Small intestine (tissue), 7 donors: ENCODE results near the gene BUD13. TPM values are rescaled to one million over a fixed set of nuclear protein-coding genes. Genes with fewer than 3 reads are reported as not detected.
A peak's percentile ranks its signal among the peaks of the same experiment; 100 is the strongest.

ENCODE experiments used
- DNase-seq, 2 donors: peaks; one replicate each; pipeline versions ENCODE4 v3.0.0 to v3.0.0-alpha.2; 2013
- FAIRE-seq: peaks from 2 replicates; lab custom pipeline; 2012; peaks lifted over from hg19 to GRCh38; lab: Jason Lieb, UNC
- H3K27ac ChIP-seq, 3 donors: one replicate each; pipeline ENCODE4 v1.5.1; 2013; ENCODE audit warnings: low read length in 2 of 3, mild to moderate bottlenecking in 2 of 3, control low read depth in 1 of 3, inconsistent platforms in 1 of 3, low read depth in 1 of 3, moderate library complexity in 1 of 3
- H3K27me3 ChIP-seq, 3 donors: one replicate each; pipeline ENCODE4 v1.6.1; 2013; ENCODE audit warnings: low read length in 3 of 3, inconsistent platforms in 1 of 3; ENCODE audit not compliant: control insufficient read depth in 3 of 3, insufficient read depth in 3 of 3
- H3K36me3 ChIP-seq, 3 donors: one replicate each; pipeline ENCODE4 v1.6.1; 2013; ENCODE audit warnings: low read length in 3 of 3, inconsistent platforms in 1 of 3, low read depth in 1 of 3, mild to moderate bottlenecking in 1 of 3, moderate library complexity in 1 of 3; ENCODE audit not compliant: control insufficient read depth in 3 of 3, insufficient read depth in 2 of 3
- H3K4me1 ChIP-seq, 3 donors: one replicate each; pipeline ENCODE4 v1.6.1; 2013; ENCODE audit warnings: low read length in 2 of 3, inconsistent platforms in 1 of 3, low read depth in 1 of 3, mild to moderate bottlenecking in 1 of 3, moderate library complexity in 1 of 3; ENCODE audit not compliant: control insufficient read depth in 3 of 3, insufficient read depth in 2 of 3
- H3K4me3 ChIP-seq, 3 donors: one replicate each; pipeline ENCODE4 v1.5.1; 2013; ENCODE audit warnings: low read length in 3 of 3, control low read depth in 1 of 3, inconsistent platforms in 1 of 3, low read depth in 1 of 3, mild to moderate bottlenecking in 1 of 3, moderate library complexity in 1 of 3
- H3K9me3 ChIP-seq, 2 donors: one replicate each; pipeline ENCODE4 v1.6.1; 2013; ENCODE audit warnings: low read depth in 1 of 2, low read length in 1 of 2; ENCODE audit not compliant: control insufficient read depth in 2 of 2, insufficient read depth in 1 of 2
- WGBS, 3 donors: extraction: QIAGEN DNeasy Blood & Tissue Kit; methylation state at CpG; one replicate each; pipeline ENCODE4 v1.1.7; 2013; 5-methylcytosine and 5-hydroxymethylcytosine counted together
- polyA plus RNA-seq, 4 donors: library from polyadenylated mRNA; stranded (reverse) in 3 of 4; unstranded in 1 of 4; fragments of 200-250 nt in 3 of 4; fragments of 120-200 nt in 1 of 4; gene quantifications; one replicate each; pipeline versions ENCODE4 v1.2.1 to v1.2.3, GENCODE V29; 2013
- donor health status: healthy with polysubstance abuse.
- donor health status: control.
- donor health status: control.
- donor health status: Bipolar disorder and iron deficiency.
- donor health status: healthy.

Gene BUD13
- polyA plus RNA-seq, 4 donors: 13.6 to 29.1 (median 20.0) TPM

DNA sequence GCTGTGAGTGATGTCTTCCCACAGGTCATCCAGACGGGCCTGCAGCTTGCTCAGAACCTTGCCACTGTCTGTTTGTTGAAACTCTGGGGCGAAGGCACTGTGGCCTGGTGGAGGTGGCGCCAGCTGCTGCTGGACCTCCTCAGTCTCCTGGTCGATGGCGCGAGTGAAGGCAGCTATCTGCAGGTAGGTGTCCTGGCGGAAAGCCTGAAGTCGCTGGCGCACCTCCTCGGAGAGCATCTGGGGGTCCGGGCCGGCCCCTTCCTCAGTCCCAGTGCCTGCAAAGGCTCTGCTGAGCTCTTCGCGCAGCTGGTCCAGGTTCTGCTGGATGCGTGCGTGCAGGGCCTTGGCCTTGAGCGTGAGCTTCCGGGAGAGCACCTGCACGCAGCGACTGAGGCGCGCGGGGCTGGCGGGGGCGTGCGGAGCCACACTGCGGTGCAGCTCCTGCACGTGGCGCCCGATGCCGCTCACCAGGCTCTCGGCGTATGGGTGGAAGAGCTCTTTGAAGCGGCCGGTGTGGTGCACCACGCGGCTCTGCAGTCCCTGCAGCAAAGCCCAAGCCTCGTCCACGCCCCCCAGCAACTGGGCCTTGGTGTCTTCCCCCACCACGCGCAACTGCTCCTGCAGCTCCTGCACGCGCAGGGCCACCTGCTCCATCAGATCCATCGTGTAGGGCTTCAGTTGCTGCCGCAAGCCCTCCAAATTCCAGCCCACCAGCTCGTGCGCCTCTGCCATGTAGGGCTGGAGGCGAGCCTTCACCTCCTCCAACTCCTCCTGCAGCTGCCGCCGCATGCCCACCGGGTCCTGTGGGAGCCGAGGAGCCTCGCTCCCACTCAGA is 17.6 kb upstream of the BUD13 start:
- FAIRE-seq (no peak), DNase-seq (no peak)
- no peak overlapping the region for H3K4me3 ChIP-seq
- no peak overlapping the region for H3K27ac ChIP-seq
- no peaks in the 10 kb centered on the region for H3K9me3 ChIP-seq
- H3K36me3 ChIP-seq: peaks cover 1 to 8% (median 7%) of the 10 kb centered on the region in 3 donors
- 87 to 93% (median 87%) methylated on average over 45 to 53 of the region's 53 CpGs for WGBS, 3 donors
- no peaks in the 10 kb centered on the region for H3K27me3 ChIP-seq
- H3K4me1 ChIP-seq: peaks cover 6 to 45% (median 8%) of the 10 kb centered on the region in 3 donors

DNA sequence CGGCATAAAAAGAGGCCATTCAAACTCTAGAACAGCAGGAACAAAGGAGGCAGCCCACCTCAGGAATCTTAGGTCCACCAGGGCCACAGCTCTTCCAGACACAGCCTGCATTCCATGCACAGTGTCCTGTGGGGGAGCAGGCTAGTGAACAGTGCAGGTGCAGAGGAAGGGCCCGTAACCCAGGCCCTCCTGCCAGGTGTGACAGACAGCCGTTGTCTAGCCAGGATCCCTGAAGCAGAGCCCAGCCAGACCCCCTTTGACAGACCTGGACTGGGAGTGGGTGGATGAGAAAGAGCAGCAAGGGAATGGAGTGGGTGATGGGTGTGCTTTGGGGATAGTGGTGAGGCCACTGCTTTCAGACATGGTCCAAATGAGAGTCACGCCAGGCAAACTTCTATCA is 16.2 kb upstream of the BUD13 start:
- WGBS, 3 donors: 80 to 88% (median 82%) methylated on average over 4 of the region's 4 CpGs
- DNase-seq: no peak
- Histone ChIP-seq H3K9me3 (no peaks in the 10 kb centered on the region), H3K4me1 (peaks cover 6 to 45% (median 8%) of the 10 kb centered on the region in 3 donors), H3K27me3 (no peaks in the 10 kb centered on the region), H3K36me3 (peaks cover 11 to 22% (median 14%) of the 10 kb centered on the region in 3 donors), H3K4me3 (peak overlapping the region in 1 of 3 donors; percentile 87), H3K27ac (no peak overlapping the region)
- FAIRE-seq: no peak

DNA sequence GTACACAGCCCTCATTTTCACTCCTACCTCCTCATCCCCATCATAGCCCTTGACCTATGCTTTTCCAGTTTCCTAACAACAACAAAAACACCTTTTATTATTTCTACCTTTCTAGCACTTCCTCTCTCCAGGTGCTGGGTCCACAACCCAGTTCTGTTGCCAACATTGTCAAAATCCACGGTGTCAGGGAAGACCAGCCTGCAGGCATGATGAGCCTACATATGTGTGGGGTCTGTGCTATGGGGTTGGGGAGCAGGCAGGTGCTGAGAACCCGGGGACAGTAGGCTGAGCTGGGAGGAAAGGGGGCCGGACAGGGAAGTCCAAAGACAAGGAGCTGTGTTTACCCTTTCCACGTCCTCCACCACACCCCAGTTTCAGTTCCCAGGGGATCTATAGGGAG is 15.7 kb upstream of the BUD13 start:
- Histone ChIP-seq H3K27ac (peak overlapping the region; percentile 79 to 92 (median 84)), H3K27me3 (no peaks in the 10 kb centered on the region), H3K36me3 (peaks cover 11 to 23% (median 14%) of the 10 kb centered on the region in 3 donors), H3K4me1 (peaks cover 6 to 42% (median 8%) of the 10 kb centered on the region in 3 donors), H3K9me3 (no peaks in the 10 kb centered on the region), H3K4me3 (peak overlapping the region in 2 of 3 donors; percentile 86 to 87)
- FAIRE-seq (no peak), DNase-seq (peak in 1 of 2 donors; percentile 36)
- 24 to 54% (median 31%) methylated on average over 4 of the region's 4 CpGs for WGBS, 3 donors

DNA sequence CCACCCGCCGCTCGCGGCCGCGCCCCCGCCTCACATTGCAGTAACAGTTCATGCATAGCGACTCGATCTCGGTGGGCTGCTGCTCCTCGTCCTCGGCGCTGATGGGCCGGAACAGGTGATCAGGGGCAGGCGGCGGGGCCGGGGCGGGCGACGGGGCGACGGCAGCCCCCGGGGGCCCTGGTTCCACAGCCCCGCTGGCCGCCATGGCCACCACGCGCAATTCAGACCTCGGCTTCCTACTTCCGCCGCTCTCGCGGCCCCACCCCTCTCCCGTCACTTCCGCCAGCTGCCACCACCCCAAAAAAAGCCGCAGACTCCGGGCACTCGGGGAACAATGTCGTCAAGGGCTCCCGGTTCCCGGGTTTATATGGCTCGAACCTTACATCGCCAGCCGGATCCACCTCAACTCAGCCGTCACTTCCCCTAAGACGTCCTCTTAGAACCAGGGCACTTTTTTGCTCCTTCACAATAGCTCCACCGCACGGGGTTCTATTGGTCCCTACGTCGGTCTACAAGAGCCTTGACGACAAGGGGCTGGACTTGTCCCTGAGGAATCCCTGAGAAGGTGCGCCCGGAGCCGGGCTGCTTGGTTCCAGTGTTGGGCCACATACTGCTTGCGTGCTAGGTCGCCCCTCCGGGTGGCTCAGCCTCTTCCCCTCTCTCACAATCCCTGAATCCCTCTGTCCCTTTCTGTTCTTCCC is 15.1 kb upstream of the BUD13 start, which contains the start of gene ZPR1:
Gene ZPR1, minus strand, starts transcription at position 238 of the 701 bp plus-strand sequence. Its CDS starts 33 bp downstream, at position 205.
- FAIRE-seq (no peak), DNase-seq (peak; percentile 88 to 94)
- H3K27me3 ChIP-seq: no peaks in the 10 kb centered on the region
- H3K36me3 ChIP-seq: peaks cover 11 to 28% (median 15%) of the 10 kb centered on the region in 3 donors
- H3K4me1 ChIP-seq: peaks cover 6 to 38% (median 8%) of the 10 kb centered on the region in 3 donors
- WGBS, 3 donors: 0 to 1% (median 1%) methylated on average over 45 to 56 of the region's 56 CpGs
- H3K9me3 ChIP-seq: no peaks in the 10 kb centered on the region
- peak within 1 kb of the TSS; percentile 86 to 89 (median 87) for H3K4me3 ChIP-seq
- peak within 1 kb of the TSS; percentile 79 to 92 (median 84) for H3K27ac ChIP-seq

DNA sequence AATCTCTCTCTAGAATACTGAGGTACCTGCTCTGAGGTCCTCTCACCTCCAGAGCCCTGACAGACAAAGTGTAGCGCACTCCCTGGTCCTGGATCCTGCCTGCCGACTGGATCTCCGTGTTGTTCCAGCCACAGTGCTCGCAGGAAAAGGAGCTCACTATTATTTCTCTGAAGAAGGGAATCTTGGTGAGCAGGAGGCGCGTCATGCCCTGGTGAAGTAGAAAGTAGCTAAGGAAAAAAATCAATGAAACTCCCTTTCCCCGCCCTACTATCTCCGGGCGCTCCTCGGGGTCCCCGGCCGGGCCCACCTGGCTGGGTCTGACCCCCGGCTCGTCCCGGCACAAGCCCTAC is 14.6 kb upstream of the BUD13 start:
- FAIRE-seq (no peak), DNase-seq (no peak)
- no peaks in the 10 kb centered on the region for H3K9me3 ChIP-seq
- peaks cover 6 to 33% (median 8%) of the 10 kb centered on the region in 3 donors for H3K4me1 ChIP-seq
- H3K36me3 ChIP-seq: peaks cover 11 to 32% (median 17%) of the 10 kb centered on the region in 3 donors
- H3K27ac ChIP-seq: peak overlapping the region; percentile 79 to 92 (median 84)
- H3K4me3 ChIP-seq: peak overlapping the region; percentile 86 to 89 (median 87)
- no peaks in the 10 kb centered on the region for H3K27me3 ChIP-seq
- WGBS, 3 donors: 0 to 1% (median 0%) methylated on average over 15 of the region's 15 CpGs

DNA sequence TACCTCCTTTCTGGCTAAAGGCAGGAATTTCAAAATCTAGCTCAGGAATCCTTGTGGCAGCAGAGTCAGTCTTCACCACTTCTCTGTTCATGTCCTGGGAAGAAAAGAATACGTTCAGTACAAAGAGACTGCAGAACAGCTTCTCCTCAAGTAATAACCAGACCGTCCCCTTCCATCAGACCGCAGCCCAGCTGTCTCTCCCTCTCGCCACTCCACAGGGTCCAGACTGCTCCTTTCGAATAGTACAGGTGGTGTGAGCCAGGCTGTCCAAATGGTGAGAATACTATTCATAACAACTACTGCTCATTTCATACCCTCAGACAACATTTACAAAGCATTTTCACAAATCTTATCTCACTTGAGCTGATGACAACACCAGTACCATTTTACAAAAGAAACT is 14.2 kb upstream of the BUD13 start:
- Histone ChIP-seq H3K4me3 (peak overlapping the region; percentile 86 to 89 (median 87)), H3K27me3 (no peaks in the 10 kb centered on the region), H3K27ac (peak overlapping the region in 1 of 3 donors; percentile 92), H3K9me3 (no peaks in the 10 kb centered on the region), H3K36me3 (peaks cover 12 to 34% (median 20%) of the 10 kb centered on the region in 3 donors), H3K4me1 (peaks cover 6 to 28% (median 6%) of the 10 kb centered on the region in 3 donors)
- FAIRE-seq (no peak), DNase-seq (no peak)
- WGBS, 3 donors: 42 to 62% (median 47%) methylated on average over 5 of the region's 5 CpGs

DNA sequence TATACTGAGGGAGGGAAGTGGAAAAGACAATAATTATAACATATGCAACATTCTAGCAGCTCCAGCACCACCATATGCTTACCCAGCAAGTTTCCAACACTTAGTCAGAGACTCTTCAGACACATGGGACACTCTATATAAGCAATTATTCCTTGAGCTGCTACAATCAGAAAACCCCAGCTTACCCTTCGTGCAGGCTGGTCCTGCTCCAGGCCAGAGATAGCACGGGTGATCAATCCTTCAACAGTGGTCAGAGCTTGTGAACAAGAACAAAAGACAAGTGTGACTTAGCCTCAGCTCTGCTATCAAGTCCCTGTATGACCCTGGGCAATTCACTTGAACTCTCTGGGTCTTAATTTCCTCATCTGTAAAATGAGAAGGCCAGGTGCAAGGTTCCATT is 13.5 kb upstream of the BUD13 start:
- no peak for FAIRE-seq
- Histone ChIP-seq H3K4me1 (peaks cover 4 to 22% (median 6%) of the 10 kb centered on the region in 3 donors), H3K4me3 (no peak overlapping the region), H3K27me3 (no peaks in the 10 kb centered on the region), H3K36me3 (peaks cover 14 to 36% (median 21%) of the 10 kb centered on the region in 3 donors), H3K27ac (no peak overlapping the region), H3K9me3 (no peaks in the 10 kb centered on the region)
- no peak for DNase-seq
- WGBS, 3 donors: 68 to 86% (median 73%) methylated on average over 2 of the region's 2 CpGs

DNA sequence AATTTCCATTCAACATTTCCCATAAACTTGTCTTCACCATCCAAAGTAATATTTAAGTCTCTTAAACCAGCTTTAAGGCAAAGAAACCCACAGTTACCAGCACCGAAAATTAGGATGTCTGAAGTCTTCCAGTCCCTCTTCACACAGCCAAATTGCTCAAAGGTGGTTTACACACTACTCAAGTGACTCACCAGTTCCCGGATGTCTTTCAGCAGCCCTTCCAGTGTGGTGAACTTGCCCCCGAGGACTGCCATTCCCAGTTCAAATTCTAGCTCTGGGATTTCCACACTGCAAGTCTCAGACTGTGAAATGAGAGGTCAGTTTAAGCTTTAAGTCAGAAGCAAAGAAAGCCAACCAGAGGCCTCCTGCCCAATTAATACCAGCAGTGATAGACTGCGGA is 9.9 kb upstream of the BUD13 start:
- Histone ChIP-seq H3K36me3 (peaks cover 17 to 51% (median 39%) of the 10 kb centered on the region in 3 donors), H3K9me3 (no peaks in the 10 kb centered on the region), H3K27ac (no peak overlapping the region), H3K27me3 (no peaks in the 10 kb centered on the region), H3K4me1 (peaks cover 4 to 8% (median 6%) of the 10 kb centered on the region in 3 donors), H3K4me3 (no peak overlapping the region)
- DNase-seq (no peak), FAIRE-seq (no peak)
- WGBS, 3 donors: 77 to 85% (median 80%) methylated on average over 4 of the region's 4 CpGs
